Loucy (cell line): Measurements from ENCODE around the gene IFNL1.
"Not testable (repeated sequence)": the region's sequence is repeated elsewhere in the genome, so short reads cannot be mapped to it uniquely, and the experiment has no call there.

Source experiments
- H2AFZ ChIP-seq: fragments of 200-600 bp; sonication (generic); 2 replicates; pipeline ENCODE4 v1.6.0; 2016; ENCODE audit warnings: antibody characterized with exemption, mild to moderate bottlenecking, low read length, moderate library complexity
- H3F3A ChIP-seq: fragments of 200-600 bp; 2 replicates; pipeline ENCODE4 v1.6.0; 2016; ENCODE audit warnings: antibody characterized with exemption, low read depth, mild to moderate bottlenecking
- H3K27me3 ChIP-seq: fragments of 200-600 bp; sonication (generic); 2 replicates; pipeline ENCODE4 v1.6.1; 2014; ENCODE audit warnings: low read length, mild to moderate bottlenecking; ENCODE audit not compliant: insufficient read depth, poor library complexity, severe bottlenecking
- H3K36me3 ChIP-seq: fragments of 200-600 bp; sonication (generic); 2 replicates; pipeline ENCODE4 v1.6.1; 2016; ENCODE audit warnings: low read length; ENCODE audit not compliant: insufficient read depth
- H3K4me1 ChIP-seq: fragments of 200-600 bp; sonication (generic); 2 replicates; pipeline ENCODE4 v1.5.1; 2014; ENCODE audit warnings: low read length, mild to moderate bottlenecking; ENCODE audit not compliant: insufficient read depth, poor library complexity, severe bottlenecking
- H3K4me2 ChIP-seq: fragments of 200-600 bp; sonication (generic); 2 replicates; pipeline ENCODE4 v1.6.0; 2014; ENCODE audit warnings: antibody characterized with exemption, low read length, low read depth, mild to moderate bottlenecking; ENCODE audit not compliant: poor library complexity, severe bottlenecking
- H3K4me3 ChIP-seq: fragments of 200-600 bp; sonication (generic); 2 replicates; pipeline ENCODE4 v1.5.1; 2014; ENCODE audit warnings: low read length, mild to moderate bottlenecking, mixed read lengths; ENCODE audit not compliant: poor library complexity, severe bottlenecking
- H3K79me2 ChIP-seq: fragments of 200-600 bp; sonication (generic); 2 replicates; pipeline ENCODE4 v1.6.1; 2014; ENCODE audit warnings: low read length; ENCODE audit not compliant: insufficient read depth
- H3K9ac ChIP-seq: fragments of 200-600 bp; sonication (generic); 2 replicates; pipeline ENCODE4 v1.6.0; 2014; ENCODE audit warnings: mild to moderate bottlenecking, low read depth, low read length, moderate library complexity; ENCODE audit not compliant: poor library complexity, severe bottlenecking
- H3K9me2 ChIP-seq: fragments of 200-600 bp; sonication (generic); replicated peaks from 2 replicates; pipeline ENCODE4 v1.6.1; 2016; ENCODE audit warnings: low read depth, low read length, mixed read lengths
- H3K9me3 ChIP-seq: fragments of 200-600 bp; sonication (generic); 2 replicates; pipeline ENCODE4 v1.6.1; 2014; ENCODE audit warnings: mild to moderate bottlenecking, antibody characterized with exemption, low read length, low read depth; ENCODE audit not compliant: insufficient read depth
- H4K20me1 ChIP-seq: fragments of 200-600 bp; sonication (generic); 2 replicates; pipeline ENCODE4 v1.6.0; 2014; ENCODE audit warnings: antibody characterized with exemption, low read length, mild to moderate bottlenecking; ENCODE audit not compliant: insufficient read depth, poor library complexity, severe bottlenecking
- CTCF ChIP-seq: fragments of 200-600 bp; sonication (generic); conservative IDR thresholded peaks from 2 replicates; pipeline ENCODE4 v1.5.1; 2014; ENCODE audit warnings: mild to moderate bottlenecking, antibody characterized with exemption, low read length
- EZH2phosphoT487 ChIP-seq: fragments of 200-600 bp; IDR thresholded peaks from 2 replicates; pipeline ENCODE4 v1.6.1; 2018; ENCODE audit warnings: antibody characterized with exemption, mild to moderate bottlenecking, moderate library complexity, borderline replicate concordance

IFNL1 gene

DNA sequence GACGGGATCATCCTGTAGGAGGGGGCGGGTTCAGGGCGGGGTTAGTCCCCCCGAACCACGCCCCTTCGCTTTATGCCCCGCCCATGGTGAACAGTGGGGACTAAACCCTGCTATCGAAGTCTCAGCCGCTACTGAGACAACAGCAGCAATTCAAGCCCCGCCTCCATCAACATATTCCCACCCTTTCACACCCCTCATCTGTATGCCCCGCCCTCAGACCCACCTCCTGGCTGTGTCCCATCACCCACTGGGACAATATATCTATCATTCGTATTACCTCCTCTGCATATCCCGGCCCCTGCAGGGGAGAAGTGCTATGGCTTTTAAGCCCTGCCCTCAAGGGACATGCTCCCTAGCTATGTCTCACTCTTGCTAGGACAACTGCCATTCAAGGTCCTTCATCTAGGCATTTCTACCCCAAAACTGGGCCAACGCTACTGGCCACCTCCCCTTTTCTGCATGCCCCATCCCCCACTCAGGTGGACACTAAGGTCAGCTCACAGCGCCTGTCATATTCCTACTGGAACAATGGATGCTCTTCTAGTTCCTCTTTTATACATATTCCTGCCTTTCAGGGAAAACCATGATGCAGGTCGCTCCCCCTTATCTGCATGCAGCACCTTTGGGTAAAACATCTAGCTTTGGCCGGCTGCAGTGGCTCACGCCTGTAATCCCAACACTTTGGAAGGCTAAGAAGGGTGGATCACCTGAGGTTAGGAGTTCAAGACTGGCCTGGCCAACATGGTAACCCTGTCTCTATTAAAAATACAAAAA, 12.5 kb downstream of the IFNL1 start:
- no peaks in the 10 kb centered on the region; the same call in 1 of the 2 replicates for H3K36me3 ChIP-seq
- H3K4me2 ChIP-seq: no peak overlapping the region
- no peak overlapping the region for H3K4me3 ChIP-seq
- TF ChIP-seq EZH2phosphoT487: no peak
- no peak for TF ChIP-seq CTCF
- H3K79me2 ChIP-seq: peaks cover 3% of the 10 kb centered on the region; the same call in 1 of the 2 replicates
- no peak overlapping the region for H3K9ac ChIP-seq
- no peaks in the 10 kb centered on the region for H4K20me1 ChIP-seq
- no peak overlapping the region for H2AFZ ChIP-seq
- H3K4me1 ChIP-seq: peaks cover 6% of the 10 kb centered on the region
- no peaks in the 10 kb centered on the region for H3K9me3 ChIP-seq
- no peaks in the 10 kb centered on the region for H3K27me3 ChIP-seq
- no peaks in the 10 kb centered on the region for H3K9me2 ChIP-seq
- H3F3A ChIP-seq: no peaks in the 10 kb centered on the region

- H3K27me3 ChIP-seq, H3K79me2 ChIP-seq, H3K4me3 ChIP-seq, H3K9me2 ChIP-seq, H3K4me2 ChIP-seq, H4K20me1 ChIP-seq, H3F3A ChIP-seq, H2AFZ ChIP-seq, H3K4me1 ChIP-seq, H3K36me3 ChIP-seq, H3K9me3 ChIP-seq, H3K9ac ChIP-seq: not testable (repeated sequence)
Measured at GRCh38 chr19:39309305-39309670, 13.1 kb downstream of the IFNL1 start.

- peaks cover 7% of the 10 kb centered on the region; the same call in 1 of the 2 replicates for H3K36me3 ChIP-seq
- H3F3A ChIP-seq: no peaks in the 10 kb centered on the region
- H4K20me1 ChIP-seq: no peaks in the 10 kb centered on the region
- no peak overlapping the region for H3K9ac ChIP-seq
- no peaks in the 10 kb centered on the region for H3K9me3 ChIP-seq
- H3K79me2 ChIP-seq: peaks cover 3% of the 10 kb centered on the region; the same call in 1 of the 2 replicates
- H2AFZ ChIP-seq: no peak overlapping the region
- TF ChIP-seq CTCF: no peak
- TF ChIP-seq EZH2phosphoT487: no peak
- no peaks in the 10 kb centered on the region for H3K27me3 ChIP-seq
- H3K4me3 ChIP-seq: peak overlapping the region; percentile 17
- H3K4me1 ChIP-seq: peaks cover 6% of the 10 kb centered on the region
- peak overlapping the region; percentile 43 for H3K4me2 ChIP-seq
- no peaks in the 10 kb centered on the region for H3K9me2 ChIP-seq
Measured at GRCh38 chr19:39310558-39311311, 14.5 kb downstream of the IFNL1 start.
